ENCODE data around the gene TMEM87B. TPM values are rescaled to one million over a fixed set of nuclear protein-coding genes. Genes with fewer than 3 reads are reported as not detected.

Gene TMEM87B
- total RNA-seq, 1 experiment from 2014 or later: 10.6 TPM

- H3K4me1 Mint-ChIP-seq: peaks cover 10% of the 10 kb centered on the region
- no peaks in the 10 kb centered on the region for H3K27me3 Mint-ChIP-seq (ENCODE audit: low read depth)
- H3K27ac Mint-ChIP-seq: no peak overlapping the region
- no peak for DNase-seq (ENCODE audit: low spot score)
- H3K36me3 Mint-ChIP-seq: peaks cover 3% of the 10 kb centered on the region; the same call in 1 of the 2 replicates
- peaks cover 3% of the 10 kb centered on the region for H3K9me3 Mint-ChIP-seq
- TF ChIP-seq RORB (CRISPR knock-in tag; IDR thresholded peaks at IDR 0.05): no peak
- no peak for TF ChIP-seq CDX4 (CRISPR knock-in tag; IDR thresholded peaks at IDR 0.05; ENCODE audit: borderline replicate concordance)
- no peak for TF ChIP-seq CREB1 (CRISPR knock-in tag; IDR thresholded peaks at IDR 0.05)
- TF ChIP-seq FOXK1 (CRISPR knock-in tag; IDR thresholded peaks at IDR 0.05): no peak
- no peak for TF ChIP-seq NFATC4 (CRISPR knock-in tag; IDR thresholded peaks at IDR 0.05)
- TF ChIP-seq, protein P1, sequence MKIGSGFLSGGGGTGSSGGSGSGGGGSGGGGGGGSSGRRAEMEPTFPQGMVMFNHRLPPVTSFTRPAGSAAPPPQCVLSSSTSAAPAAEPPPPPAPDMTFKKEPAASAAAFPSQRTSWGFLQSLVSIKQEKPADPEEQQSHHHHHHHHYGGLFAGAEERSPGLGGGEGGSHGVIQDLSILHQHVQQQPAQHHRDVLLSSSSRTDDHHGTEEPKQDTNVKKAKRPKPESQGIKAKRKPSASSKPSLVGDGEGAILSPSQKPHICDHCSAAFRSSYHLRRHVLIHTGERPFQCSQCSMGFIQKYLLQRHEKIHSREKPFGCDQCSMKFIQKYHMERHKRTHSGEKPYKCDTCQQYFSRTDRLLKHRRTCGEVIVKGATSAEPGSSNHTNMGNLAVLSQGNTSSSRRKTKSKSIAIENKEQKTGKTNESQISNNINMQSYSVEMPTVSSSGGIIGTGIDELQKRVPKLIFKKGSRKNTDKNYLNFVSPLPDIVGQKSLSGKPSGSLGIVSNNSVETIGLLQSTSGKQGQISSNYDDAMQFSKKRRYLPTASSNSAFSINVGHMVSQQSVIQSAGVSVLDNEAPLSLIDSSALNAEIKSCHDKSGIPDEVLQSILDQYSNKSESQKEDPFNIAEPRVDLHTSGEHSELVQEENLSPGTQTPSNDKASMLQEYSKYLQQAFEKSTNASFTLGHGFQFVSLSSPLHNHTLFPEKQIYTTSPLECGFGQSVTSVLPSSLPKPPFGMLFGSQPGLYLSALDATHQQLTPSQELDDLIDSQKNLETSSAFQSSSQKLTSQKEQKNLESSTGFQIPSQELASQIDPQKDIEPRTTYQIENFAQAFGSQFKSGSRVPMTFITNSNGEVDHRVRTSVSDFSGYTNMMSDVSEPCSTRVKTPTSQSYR (CRISPR knock-in tag; IDR thresholded peaks at IDR 0.05): no peak
- TF ChIP-seq ZNF532 (CRISPR knock-in tag; IDR thresholded peaks at IDR 0.05; ENCODE audit: borderline replicate concordance): no peak
- TF ChIP-seq, protein P2, sequence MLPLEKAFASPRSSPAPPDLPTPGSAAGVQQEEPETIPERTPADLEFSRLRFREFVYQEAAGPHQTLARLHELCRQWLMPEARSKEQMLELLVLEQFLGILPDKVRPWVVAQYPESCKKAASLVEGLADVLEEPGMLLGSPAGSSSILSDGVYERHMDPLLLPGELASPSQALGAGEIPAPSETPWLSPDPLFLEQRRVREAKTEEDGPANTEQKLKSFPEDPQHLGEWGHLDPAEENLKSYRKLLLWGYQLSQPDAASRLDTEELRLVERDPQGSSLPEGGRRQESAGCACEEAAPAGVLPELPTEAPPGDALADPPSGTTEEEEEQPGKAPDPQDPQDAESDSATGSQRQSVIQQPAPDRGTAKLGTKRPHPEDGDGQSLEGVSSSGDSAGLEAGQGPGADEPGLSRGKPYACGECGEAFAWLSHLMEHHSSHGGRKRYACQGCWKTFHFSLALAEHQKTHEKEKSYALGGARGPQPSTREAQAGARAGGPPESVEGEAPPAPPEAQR (CRISPR knock-in tag; IDR thresholded peaks at IDR 0.05): no peak
- no peak for TF ChIP-seq ATF1 (CRISPR knock-in tag; IDR thresholded peaks at IDR 0.05)
- TF ChIP-seq ESRRA (CRISPR knock-in tag; IDR thresholded peaks at IDR 0.05; ENCODE audit: borderline replicate concordance): no peak
- no peak for TF ChIP-seq ATF6 (CRISPR knock-in tag; IDR thresholded peaks at IDR 0.05)
- TF ChIP-seq, protein P3, sequence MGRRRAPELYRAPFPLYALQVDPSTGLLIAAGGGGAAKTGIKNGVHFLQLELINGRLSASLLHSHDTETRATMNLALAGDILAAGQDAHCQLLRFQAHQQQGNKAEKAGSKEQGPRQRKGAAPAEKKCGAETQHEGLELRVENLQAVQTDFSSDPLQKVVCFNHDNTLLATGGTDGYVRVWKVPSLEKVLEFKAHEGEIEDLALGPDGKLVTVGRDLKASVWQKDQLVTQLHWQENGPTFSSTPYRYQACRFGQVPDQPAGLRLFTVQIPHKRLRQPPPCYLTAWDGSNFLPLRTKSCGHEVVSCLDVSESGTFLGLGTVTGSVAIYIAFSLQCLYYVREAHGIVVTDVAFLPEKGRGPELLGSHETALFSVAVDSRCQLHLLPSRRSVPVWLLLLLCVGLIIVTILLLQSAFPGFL (CRISPR knock-in tag; IDR thresholded peaks at IDR 0.05; ENCODE audit: borderline replicate concordance): no peak
- TF ChIP-seq ZNF232 (CRISPR knock-in tag; IDR thresholded peaks at IDR 0.05): no peak
- no peak for TF ChIP-seq SOX15 (CRISPR knock-in tag; IDR thresholded peaks at IDR 0.05)
- CTCF ChIA-PET: no interaction called here
- H3K4me3 Mint-ChIP-seq: no peak overlapping the region
- POLR2A ChIA-PET: no interaction called here
- no peak for ATAC-seq
These were observed 28.6 kb upstream of the TMEM87B start for GRCh38 chr2:112026509-112026908.
